GM23248 (cell line): ENCODE measurements around the gene MAP6.

Experiments used
- EZH2 ChIP-seq: fragments of 200-600 bp; sonication (generic); IDR thresholded peaks from 2 replicates; pipeline ENCODE4 v1.6.1; 2018; ENCODE audit warnings: antibody characterized with exemption, mild to moderate bottlenecking; ENCODE audit not compliant: insufficient read depth, poor library complexity, severe bottlenecking
- EZH2phosphoT487 ChIP-seq: fragments of 200-600 bp; sonication (generic); IDR thresholded peaks from 2 replicates; pipeline ENCODE4 v1.6.1; 2018; ENCODE audit warnings: antibody characterized with exemption, moderate library complexity, mild to moderate bottlenecking, low read depth; ENCODE audit not compliant: insufficient read depth

DNA sequence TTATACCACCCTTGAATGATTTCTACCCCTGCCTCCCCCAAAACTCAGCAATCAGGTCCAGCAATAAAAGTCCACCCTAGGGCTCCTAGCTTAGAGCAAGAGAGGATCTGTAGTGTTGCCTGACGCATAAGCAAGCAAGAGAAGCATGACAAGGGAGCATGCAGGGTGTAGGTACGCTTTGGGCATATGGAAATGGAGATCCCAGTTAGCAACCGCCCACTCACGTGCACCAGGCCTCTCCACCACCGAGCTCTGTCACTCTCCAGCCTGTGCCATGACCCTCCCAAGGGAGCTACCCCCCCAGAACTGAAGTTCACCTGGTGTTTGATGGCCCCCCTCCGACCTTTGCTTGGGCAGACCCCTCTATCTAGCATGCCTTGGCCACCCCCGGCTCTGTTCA is 67.3 kb downstream of the MAP6 start:
- no peak for TF ChIP-seq EZH2phosphoT487
- TF ChIP-seq EZH2, result no peak
